GM12873 (cell line): Measurements from ENCODE around the gene PRR22.

Source experiments
- CTCF ChIP-seq: IDR thresholded peaks from 2 replicates; pipeline ENCODE4 v1.5.1; 2012; ENCODE audit warnings: low read depth, mild to moderate bottlenecking, moderate library complexity, low read length, control low read depth; ENCODE audit not compliant: insufficient read depth; ENCODE audit errors: missing control alignments

The PRR22 gene

GRCh38 chr19:5798244-5798643 lies 13.7 kb upstream of the PRR22 start:
- TF ChIP-seq CTCF, result no peak

- TF ChIP-seq CTCF, result no peak
Observed at GRCh38 chr19:5795382-5795919, 10.9 kb upstream of the PRR22 start.

GRCh38 chr19:5793188-5793587 lies 8.6 kb upstream of the PRR22 start:
- no peak for TF ChIP-seq CTCF

- TF ChIP-seq CTCF, result no peak
Observed at GRCh38 chr19:5792224-5792623, 7.7 kb upstream of the PRR22 start.

- TF ChIP-seq CTCF, result no peak
Observed at GRCh38 chr19:5790559-5791520, 6.3 kb upstream of the PRR22 start, which contains the start of gene DUS3L. Gene DUS3L (minus strand): TSS chr19:5791163. CDS start chr19:5791141, 22 bp downstream.

- TF ChIP-seq CTCF, result no peak
Observed at GRCh38 chr19:5789886-5790558, 5.5 kb upstream of the PRR22 start.

- no peak for TF ChIP-seq CTCF
Observed at GRCh38 chr19:5789351-5789761, 4.8 kb upstream of the PRR22 start.
